IPS-18a (cell line): Measurements from ENCODE around the gene TMEM239.

Experiments
- H3K27ac ChIP-seq: one replicate; pipeline ENCODE4 v1.5.1; 2013; ENCODE audit warnings: low read length
- H3K27me3 ChIP-seq: one replicate; pipeline ENCODE4 v1.6.1; 2013; ENCODE audit warnings: mild to moderate bottlenecking, low read length; ENCODE audit not compliant: control insufficient read depth, insufficient read depth
- H3K36me3 ChIP-seq: one replicate; pipeline ENCODE4 v1.6.1; 2013; ENCODE audit warnings: low read depth, low read length; ENCODE audit not compliant: control insufficient read depth
- H3K4me1 ChIP-seq: one replicate; pipeline ENCODE4 v1.6.1; 2013; ENCODE audit warnings: low read depth, low read length; ENCODE audit not compliant: control insufficient read depth
- H3K4me3 ChIP-seq: one replicate; pipeline ENCODE4 v1.5.1; 2013; ENCODE audit warnings: low read length
- H3K9ac ChIP-seq: one replicate; pipeline ENCODE4 v1.6.1; 2013; ENCODE audit warnings: mild to moderate bottlenecking, low read length, moderate library complexity
- H3K9me3 ChIP-seq: one replicate; pipeline ENCODE4 v1.6.1; 2013; ENCODE audit warnings: low read depth, low read length; ENCODE audit not compliant: control insufficient read depth

TMEM239 gene

GRCh38 chr20:2815242-2815900 is 793 bp upstream of the TMEM239 start:
- Histone ChIP-seq H3K9ac (no peak overlapping the region), H3K4me3 (no peak overlapping the region), H3K4me1 (peaks cover 6% of the 10 kb centered on the region), H3K27me3 (peaks cover 15% of the 10 kb centered on the region), H3K36me3 (no peaks in the 10 kb centered on the region), H3K27ac (no peak overlapping the region), H3K9me3 (no peaks in the 10 kb centered on the region)

DNA sequence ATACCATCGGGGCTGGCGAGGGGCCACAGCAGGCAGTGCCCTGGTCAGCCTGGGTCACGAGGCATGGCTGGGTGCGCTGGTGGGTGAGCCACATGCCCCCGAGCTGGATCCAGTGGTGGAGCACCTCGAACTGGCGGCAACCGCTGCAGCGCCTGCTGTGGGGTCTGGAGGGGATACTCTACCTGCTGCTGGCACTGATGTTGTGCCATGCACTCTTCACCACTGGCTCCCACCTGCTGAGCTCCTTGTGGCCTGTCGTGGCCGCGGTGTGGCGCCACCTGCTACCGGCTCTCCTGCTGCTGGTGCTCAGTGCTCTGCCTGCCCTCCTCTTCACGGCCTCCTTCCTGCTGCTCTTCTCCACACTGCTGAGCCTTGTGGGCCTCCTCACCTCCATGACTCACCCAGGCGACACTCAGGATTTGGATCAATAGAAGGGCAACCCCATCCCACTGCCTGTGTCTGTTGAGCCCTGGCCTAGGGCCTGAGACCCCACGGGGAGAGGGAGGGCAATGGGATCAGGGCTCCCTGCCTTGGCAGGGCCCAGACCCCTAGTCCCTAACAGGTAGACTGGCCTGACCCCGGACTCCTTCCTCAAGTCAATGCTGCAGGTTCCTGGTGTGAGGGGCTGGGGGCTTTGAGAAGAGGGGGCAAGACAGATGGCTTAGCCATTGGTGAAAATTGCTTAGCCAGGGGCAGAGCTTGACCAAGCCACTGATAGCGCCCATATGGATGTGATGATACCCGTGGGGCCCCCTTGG is 598 bp downstream of the TMEM239 start:
- Histone ChIP-seq H3K36me3 (no peaks in the 10 kb centered on the region), H3K27me3 (peaks cover 29% of the 10 kb centered on the region), H3K4me3 (no peak overlapping the region), H3K4me1 (peaks cover 8% of the 10 kb centered on the region), H3K9ac (no peak overlapping the region), H3K27ac (no peak overlapping the region), H3K9me3 (no peaks in the 10 kb centered on the region)

- H3K36me3 ChIP-seq, result no peaks in the 10 kb centered on the region
- no peaks in the 10 kb centered on the region for H3K9me3 ChIP-seq
- H3K4me3 ChIP-seq, result no peak overlapping the region
- peaks cover 8% of the 10 kb centered on the region for H3K4me1 ChIP-seq
- H3K9ac ChIP-seq, result no peak overlapping the region
- no peak overlapping the region for H3K27ac ChIP-seq
- peaks cover 34% of the 10 kb centered on the region for H3K27me3 ChIP-seq
Measured at GRCh38 chr20:2817341-2817726, 1.2 kb downstream of the TMEM239 start.

DNA sequence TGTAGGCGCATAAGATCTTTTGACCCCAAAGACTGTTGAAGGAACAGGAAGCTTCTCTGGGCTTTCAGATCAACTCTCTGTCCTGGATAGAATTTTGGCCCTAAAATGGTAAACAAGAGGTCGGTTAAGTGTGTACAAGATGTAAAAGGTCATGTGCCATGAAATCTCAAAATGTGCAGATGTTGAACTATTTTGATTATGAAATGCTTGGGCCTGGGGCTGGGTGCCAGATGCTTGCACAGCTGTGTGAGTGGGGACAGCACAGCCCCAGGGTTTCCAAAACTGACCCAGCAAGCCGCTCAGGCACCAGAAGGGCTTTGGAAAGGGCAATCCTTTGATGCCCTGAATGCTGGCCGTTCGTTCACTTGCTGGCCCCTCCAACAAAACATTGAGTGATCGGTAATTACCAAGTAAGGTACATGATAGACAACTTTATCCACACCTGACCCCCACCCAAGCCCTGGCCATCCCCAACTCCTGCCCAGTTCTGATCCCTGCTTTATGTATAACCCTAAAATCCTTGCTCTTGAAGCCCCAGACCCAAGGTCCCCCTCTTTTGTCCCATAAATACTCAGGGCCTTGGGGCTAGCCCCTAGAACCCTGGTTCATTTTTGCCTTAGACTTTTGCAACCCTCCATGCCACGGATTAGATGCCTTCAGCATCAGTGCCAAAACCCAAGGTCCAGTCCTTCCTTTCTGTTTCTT is 1.9 kb downstream of the TMEM239 start:
- Histone ChIP-seq H3K27ac (no peak overlapping the region), H3K9me3 (no peaks in the 10 kb centered on the region), H3K36me3 (no peaks in the 10 kb centered on the region), H3K4me1 (peaks cover 8% of the 10 kb centered on the region), H3K4me3 (no peak overlapping the region), H3K27me3 (peaks cover 36% of the 10 kb centered on the region), H3K9ac (no peak overlapping the region)

DNA sequence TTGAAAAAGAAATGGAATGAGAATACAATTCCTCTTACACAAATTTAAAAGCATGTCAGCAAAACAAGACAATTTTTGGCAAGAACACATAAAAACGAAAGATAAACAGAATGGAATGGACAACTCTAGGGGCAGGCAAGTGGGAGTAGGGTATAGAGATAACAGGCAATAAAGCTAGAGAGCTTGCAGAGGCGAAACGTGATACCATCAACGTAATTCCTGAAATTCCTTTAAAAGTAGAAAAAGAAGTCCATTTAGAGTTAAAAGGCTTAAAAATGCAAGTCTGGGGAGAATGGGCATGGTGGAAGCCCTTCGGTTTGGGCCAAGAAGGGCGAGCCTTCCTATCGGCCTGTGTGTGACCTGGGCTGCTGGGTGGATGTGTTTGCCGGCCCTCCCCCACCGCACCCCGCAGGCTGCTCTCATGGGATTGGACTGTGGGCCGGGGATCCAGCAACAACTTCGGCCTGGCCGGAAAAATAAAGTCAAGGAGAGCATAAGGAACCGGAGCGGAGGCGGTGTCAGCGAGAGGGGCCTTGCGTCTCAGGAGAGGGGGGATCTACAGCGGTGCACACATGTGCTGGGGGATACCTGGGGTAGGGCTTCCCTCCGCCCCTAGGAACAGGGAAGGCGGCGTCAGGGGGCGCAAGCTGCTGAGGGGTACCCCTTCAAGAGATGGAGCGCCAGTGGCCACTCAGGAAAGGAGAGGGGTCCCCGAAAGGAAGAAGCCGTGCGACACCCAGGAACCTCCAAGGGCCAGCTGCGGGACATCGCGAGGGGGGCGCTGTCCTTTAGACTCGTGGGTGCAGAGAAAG is 4.1 kb downstream of the TMEM239 start:
- Histone ChIP-seq H3K36me3 (no peaks in the 10 kb centered on the region), H3K27ac (no peak overlapping the region), H3K27me3 (peaks cover 36% of the 10 kb centered on the region), H3K9me3 (no peaks in the 10 kb centered on the region), H3K9ac (no peak overlapping the region), H3K4me3 (peak overlapping the region; percentile 28), H3K4me1 (peaks cover 8% of the 10 kb centered on the region)

DNA sequence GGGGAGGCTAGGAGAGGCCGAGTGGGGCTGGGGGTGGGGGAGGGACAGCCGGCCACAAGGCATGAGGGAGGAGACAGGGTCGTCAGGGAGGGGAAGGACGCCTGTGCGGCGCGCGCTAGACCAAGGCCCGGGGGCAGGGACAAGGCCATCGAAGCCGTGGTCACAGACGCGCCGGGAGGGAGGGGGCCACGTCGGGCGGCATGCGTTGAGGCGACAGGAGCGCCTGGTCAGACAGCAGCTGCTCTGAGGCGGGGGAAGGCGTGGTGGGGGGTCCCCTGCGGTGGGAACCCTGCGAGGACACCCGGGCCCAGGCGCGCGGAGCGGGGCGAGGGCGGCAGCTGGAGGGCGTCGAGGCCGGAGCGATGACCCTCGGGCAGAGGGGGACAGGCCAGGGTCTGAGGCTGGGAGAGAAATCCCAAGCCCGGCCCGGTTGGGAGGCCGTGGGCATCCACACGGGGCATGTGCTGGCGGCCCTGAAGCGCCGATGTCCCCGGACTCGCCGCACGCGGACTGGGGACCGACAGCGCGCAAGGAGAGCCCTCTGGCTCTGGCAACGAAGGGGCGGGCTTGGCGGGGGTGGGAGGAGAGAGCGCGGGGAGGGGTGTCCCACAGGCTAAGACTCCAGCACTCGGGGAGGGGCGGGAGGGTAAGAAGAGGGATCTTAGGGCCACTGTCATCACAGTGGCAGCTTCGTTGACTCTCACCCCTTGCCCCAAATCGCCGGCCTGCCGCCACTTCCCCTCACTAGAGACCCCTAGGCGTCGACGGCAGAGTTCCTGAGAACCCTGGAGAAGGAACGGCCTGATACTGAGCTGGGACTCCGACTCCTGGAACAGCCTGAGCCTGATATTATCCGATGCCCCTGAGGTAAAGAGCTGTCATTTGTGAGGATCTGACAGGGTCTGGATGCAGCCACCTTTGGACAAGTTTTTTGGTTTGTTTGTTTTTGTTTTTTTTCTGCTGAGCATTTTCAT is 5.0 kb downstream of the TMEM239 start:
- Histone ChIP-seq H3K9me3 (no peaks in the 10 kb centered on the region), H3K9ac (no peak overlapping the region), H3K27me3 (peaks cover 42% of the 10 kb centered on the region), H3K27ac (no peak overlapping the region), H3K4me3 (no peak overlapping the region), H3K36me3 (no peaks in the 10 kb centered on the region), H3K4me1 (peaks cover 8% of the 10 kb centered on the region)

GRCh38 chr20:2822073-2822472 is 5.9 kb downstream of the TMEM239 start:
- Histone ChIP-seq H3K27me3 (peaks cover 51% of the 10 kb centered on the region), H3K36me3 (no peaks in the 10 kb centered on the region), H3K9ac (no peak overlapping the region), H3K27ac (no peak overlapping the region), H3K9me3 (no peaks in the 10 kb centered on the region), H3K4me3 (no peak overlapping the region), H3K4me1 (peaks cover 8% of the 10 kb centered on the region)

DNA sequence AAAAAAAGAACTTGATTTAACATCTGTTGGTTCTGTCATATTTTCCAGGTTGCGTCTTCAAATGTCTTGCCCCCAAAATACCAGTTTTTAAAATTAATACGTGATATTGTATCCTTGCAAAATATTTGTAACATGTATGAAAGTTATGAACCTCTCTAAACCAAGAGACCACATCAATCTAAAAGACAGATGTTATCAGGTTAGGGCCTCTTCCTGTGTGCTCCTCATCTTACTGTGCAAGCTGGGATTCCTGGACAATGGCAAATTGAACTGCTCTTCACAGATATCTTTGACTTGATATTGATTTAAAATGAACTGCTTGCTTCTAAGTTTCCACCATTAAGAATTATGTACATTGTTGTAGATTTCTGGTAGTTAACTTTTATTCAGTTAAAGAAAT is 9.6 kb downstream of the TMEM239 start:
- peaks cover 36% of the 10 kb centered on the region for H3K27me3 ChIP-seq
- no peaks in the 10 kb centered on the region for H3K9me3 ChIP-seq
- no peaks in the 10 kb centered on the region for H3K36me3 ChIP-seq
- H3K4me3 ChIP-seq, result no peak overlapping the region
- no peak overlapping the region for H3K9ac ChIP-seq
- no peak overlapping the region for H3K27ac ChIP-seq
- no peaks in the 10 kb centered on the region for H3K4me1 ChIP-seq

- H3K36me3 ChIP-seq, result no peaks in the 10 kb centered on the region
- H3K4me1 ChIP-seq, result no peaks in the 10 kb centered on the region
- H3K27me3 ChIP-seq, result peaks cover 27% of the 10 kb centered on the region
- no peak overlapping the region for H3K4me3 ChIP-seq
- H3K9ac ChIP-seq, result no peak overlapping the region
- no peak overlapping the region for H3K27ac ChIP-seq
- no peaks in the 10 kb centered on the region for H3K9me3 ChIP-seq
Measured at GRCh38 chr20:2826655-2827054, 10.5 kb downstream of the TMEM239 start.

DNA sequence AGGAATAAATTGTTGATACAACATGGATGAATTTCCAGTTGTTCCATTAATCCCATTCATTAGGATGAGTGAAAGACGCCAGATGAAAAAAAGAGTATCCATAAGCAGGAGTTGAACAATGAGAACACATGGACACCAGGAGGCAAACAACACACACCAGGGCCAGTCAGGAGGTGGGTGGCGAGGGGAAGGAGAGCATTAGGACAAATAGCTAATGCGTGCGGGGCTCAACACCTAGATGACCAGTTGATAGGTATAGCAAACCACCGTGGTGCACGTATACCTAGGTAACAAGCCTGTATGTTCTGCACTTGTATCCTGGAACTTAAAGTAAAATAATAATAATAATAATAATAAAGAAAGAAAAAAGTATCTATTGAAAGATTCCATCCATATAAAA is 13.2 kb downstream of the TMEM239 start:
- Histone ChIP-seq H3K9ac (no peak overlapping the region), H3K36me3 (no peaks in the 10 kb centered on the region), H3K9me3 (no peaks in the 10 kb centered on the region), H3K4me1 (no peaks in the 10 kb centered on the region), H3K27me3 (peaks cover 19% of the 10 kb centered on the region), H3K27ac (no peak overlapping the region), H3K4me3 (no peak overlapping the region)
